HepG2 (cell line): ENCODE data around the gene RNLS. TPM values are rescaled to one million over a fixed set of nuclear protein-coding genes. Genes with fewer than 3 reads are reported as not detected.

ENCODE experiments used
- ATAC-seq: fragments of 200-7000 bp; cut with Tn5 transposase; 3 replicates; pipeline ENCODE4 v1.9.1; 2020; ENCODE audit warnings: mild to moderate bottlenecking, moderate library complexity
- BruUV-seq: library from RNA; stranded (reverse); fragments of 400-500 nt; replicated peaks from 2 replicates; lab custom pipeline; 2021; lab: Mats Ljungman, UMichigan
- CTCF ChIA-PET: fragments of 300-600 bp; formaldehyde crosslinking; extraction: SDS; loops from one replicate; lab custom pipeline; 2021; ENCODE audit warnings: low total read pairs, inconsistent platforms, low intra/inter-chr PET ratio; lab: Yijun Ruan, JAX
- POLR2A ChIA-PET: fragments of 350-600 bp; sonication (Branson Sonifier 250); formaldehyde crosslinking; loops from one replicate; lab custom pipeline; 2020; ENCODE audit warnings: antibody characterized with exemption, inconsistent platforms; lab: Yijun Ruan, JAX
- DNase-seq: peaks from one replicate; pipeline ENCODE4 v3.0.0-alpha.2; 2015; ENCODE audit warnings: low spot score
- FAIRE-seq: peaks from 3 replicates; lab custom pipeline; 2011; peaks lifted over from hg19 to GRCh38; lab: Jason Lieb, UNC
- H2AFZ ChIP-seq: one replicate; pipeline ENCODE4 v1.6.1; 2011; ENCODE audit warnings: low read length, inconsistent platforms
- H3K27ac ChIP-seq: fragments of 300-600 bp; 3 replicates; pipeline ENCODE4 v1.8.0; 2011; ENCODE audit warnings: mixed run types, mild to moderate bottlenecking, mixed read lengths, low read length, inconsistent platforms; ENCODE audit not compliant: insufficient read depth; ENCODE audit errors: extremely low read length
- H3K27me3 ChIP-seq, 2 experiments: fragments of 200-600 bp in 1 of 2; 2 replicates in 1 of 2; 3 replicates in 1 of 2; pipeline versions ENCODE4 v1.6.0 to v1.8.0; 2011; ENCODE audit warnings: low read length in 2 of 2, mild to moderate bottlenecking in 2 of 2, moderate library complexity in 2 of 2, inconsistent platforms in 1 of 2; ENCODE audit not compliant: insufficient read depth in 2 of 2, control insufficient read depth in 1 of 2
- H3K36me3 ChIP-seq, 2 experiments: fragments of 200-600 bp in 1 of 2; replicated peaks in 1 of 2; 2 replicates in 1 of 2; 3 replicates in 1 of 2; pipeline versions ENCODE4 v1.5.1 to v1.8.0; 2011; ENCODE audit warnings: low read length in 2 of 2, inconsistent platforms in 1 of 2; ENCODE audit not compliant: insufficient read depth in 2 of 2, control insufficient read depth in 1 of 2
- H3K4me1 ChIP-seq: 2 replicates; pipeline ENCODE4 v1.5.1; 2012; ENCODE audit warnings: low read length, inconsistent platforms; ENCODE audit not compliant: insufficient read depth
- H3K4me2 ChIP-seq: 2 replicates; pipeline ENCODE4 v1.6.0; 2011; ENCODE audit warnings: low read depth, low read length, inconsistent platforms
- H3K4me3 ChIP-seq, 3 experiments: fragments of 200-600 bp in 1 of 3; sonication (generic), shearing (Covaris generic) in 1 of 3; replicated peaks in 1 of 3; 2 replicates each; pipeline ENCODE4 v1.5.1; 2011 to 2016; ENCODE audit warnings: low read length in 3 of 3, inconsistent platforms in 2 of 3, low read depth in 2 of 3, mild to moderate bottlenecking in 2 of 3, control low read depth in 1 of 3, mixed read lengths in 1 of 3; ENCODE audit not compliant: insufficient read depth in 1 of 3
- H3K79me2 ChIP-seq: one replicate; pipeline ENCODE4 v1.6.1; 2011; ENCODE audit warnings: low read length, inconsistent platforms; ENCODE audit not compliant: insufficient read depth
- H3K9ac ChIP-seq: 2 replicates; pipeline ENCODE4 v1.6.0; 2011; ENCODE audit warnings: mild to moderate bottlenecking, low read depth, low read length, inconsistent platforms; ENCODE audit not compliant: insufficient read depth
- H3K9me3 ChIP-seq: 2 replicates; pipeline ENCODE4 v1.5.1; 2012; ENCODE audit warnings: mild to moderate bottlenecking, low read length
- H4K20me1 ChIP-seq: 2 replicates; pipeline ENCODE4 v1.6.0; 2011; ENCODE audit warnings: inconsistent platforms, mild to moderate bottlenecking, low read length, moderate library complexity; ENCODE audit not compliant: insufficient read depth
- ARNT ChIP-seq: fragments of 450-650 bp; IDR thresholded peaks from 2 replicates; pipeline ENCODE4 v1.6.1; 2017
- CHD4 ChIP-seq: fragments of 200-600 bp; sonication (generic); IDR thresholded peaks from 2 replicates; pipeline ENCODE4 v1.7.0; 2017; ENCODE audit warnings: mild to moderate bottlenecking, low read length, borderline replicate concordance
- PBX2 ChIP-seq: IDR thresholded peaks from 2 replicates; pipeline ENCODE4 v1.6.1; 2016; ENCODE audit warnings: control low read depth
- THAP9 ChIP-seq: sonication (generic); formaldehyde crosslinking; IDR thresholded peaks from 2 replicates; pipeline ENCODE4; 2020; ENCODE audit warnings: missing genetic modification reagents, mild to moderate bottlenecking, borderline replicate concordance
- ZGPAT ChIP-seq: IDR thresholded peaks from 2 replicates; pipeline ENCODE4 v1.6.1; 2016; ENCODE audit warnings: mild to moderate bottlenecking
- ZMYM3 ChIP-seq: sonication (generic); formaldehyde crosslinking; IDR thresholded peaks from 2 replicates; pipeline ENCODE4 v1.5.1; 2020; ENCODE audit warnings: mild to moderate bottlenecking, missing genetic modification reagents
- ZNF382 ChIP-seq: sonication (generic); formaldehyde crosslinking; IDR thresholded peaks from 2 replicates; pipeline ENCODE4 v1.5.0; 2020; ENCODE audit warnings: missing genetic modification reagents, mild to moderate bottlenecking, borderline replicate concordance
- ZNF44 ChIP-seq: sonication (generic); formaldehyde crosslinking; IDR thresholded peaks from 2 replicates; pipeline ENCODE4 v1.5.1; 2020; ENCODE audit warnings: mild to moderate bottlenecking, missing genetic modification reagents
- ZNF773 ChIP-seq: sonication (generic); formaldehyde crosslinking; IDR thresholded peaks from 2 replicates; pipeline ENCODE4 v1.4.0; 2020; ENCODE audit warnings: missing genetic modification reagents, borderline replicate concordance
- in situ Hi-C: cut with HindIII; loops from 2 replicates; pipeline ENCODE4 v1.10.0; 2017; ENCODE audit warnings: low pct_unique_long_range_greater_than_20kb; ENCODE audit not compliant: extremely low pct_ligation_motif_present
- intact Hi-C: fragments of 100-400 bp; cut with micrococcal nuclease; formaldehyde crosslinking; loops from one replicate; pipeline ENCODE4 v1.10.0; 2022; ENCODE audit not compliant: unreplicated experiment
- polyA plus RNA-seq, 8 experiments: library from polyadenylated mRNA; depleted of rRNA in 3 of 8; stranded (reverse) in 7 of 8; unstranded in 1 of 8; fragments of >200 nt; fragmentation: Illumina TruSeq in 4 of 8; extraction: Trizol in 4 of 8; gene quantifications; 2 replicates each; pipeline versions ENCODE4 v1.2.1 to v1.2.3, GENCODE V29; 2011 to 2016; ENCODE audit warnings: low read depth in 4 of 8, missing spikeins in 1 of 8, mixed read lengths in 1 of 8; ENCODE audit not compliant: insufficient read depth in 1 of 8
- total RNA-seq, 5 experiments: library from RNA; depleted of rRNA; stranded (reverse); fragments of >200 nt; fragmentation: Illumina TruSeq; extraction: Trizol; gene quantifications; 2 replicates each; pipeline ENCODE4 v1.2.3, GENCODE V29; 2016; ENCODE audit warnings: low read depth in 1 of 5
- TF ChIP-seq, protein P1 (sequence below): sonication (generic); formaldehyde crosslinking; IDR thresholded peaks from 2 replicates; pipeline ENCODE4 v1.4.0; 2020; ENCODE audit warnings: mild to moderate bottlenecking, missing genetic modification reagents

RNLS gene
- total and polyA plus RNA-seq, 2 of the 13 experiments (the other 11 are each of a cell fraction or from before 2014, with no cell fraction given), result not detected

GRCh38 chr10:88440541-88440940 is 142.6 kb downstream of the RNLS start:
- FAIRE-seq, result no peak
- Histone ChIP-seq H3K9me3 (no peaks in the 10 kb centered on the region), H2AFZ (no peak overlapping the region), H3K9ac (no peak overlapping the region), H3K4me1 (no peaks in the 10 kb centered on the region), H3K4me3 (no peak overlapping the region), H3K36me3 (no peaks in the 10 kb centered on the region), H3K79me2 (no peaks in the 10 kb centered on the region), H3K27me3 (no peaks in the 10 kb centered on the region), H3K4me2 (no peak overlapping the region)
- CTCF ChIA-PET, result no interaction called here
- intact Hi-C loops (no loop called here), in situ Hi-C loops (no loop called here)
- no peak for DNase-seq
- POLR2A ChIA-PET, result no interaction called here
- no TSS peak for BruUV-seq
- no peak for ATAC-seq
- TF ChIP-seq ARNT, result no peak
- TF ChIP-seq, protein P1, sequence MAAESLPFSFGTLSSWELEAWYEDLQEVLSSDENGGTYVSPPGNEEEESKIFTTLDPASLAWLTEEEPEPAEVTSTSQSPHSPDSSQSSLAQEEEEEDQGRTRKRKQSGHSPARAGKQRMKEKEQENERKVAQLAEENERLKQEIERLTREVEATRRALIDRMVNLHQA, result no peak
- TF ChIP-seq ZNF382, result no peak
- TF ChIP-seq ZNF773 (CRISPR knock-in tag), result no peak
- TF ChIP-seq THAP9 (CRISPR knock-in tag), result no peak
- no peak for TF ChIP-seq ZNF44 (CRISPR knock-in tag)
- no peak for TF ChIP-seq CHD4
- no peak for TF ChIP-seq ZGPAT
- no peak for TF ChIP-seq PBX2 (CRISPR knock-in tag)
- TF ChIP-seq ZMYM3, result no peak
- TF ChIP-seq, all 625 proteins: peak for 0
- no peak overlapping the region for H3K27ac ChIP-seq
- H4K20me1 ChIP-seq, result no peaks in the 10 kb centered on the region
